ENCODE results near the gene ZSCAN16.

ZSCAN16 gene

GRCh38 chr6:28153546-28153945 lies 29.1 kb downstream of the ZSCAN16 start:
- H3K36me3 ChIP-seq: peaks cover 89% of the 10 kb centered on the region
- no peaks in the 10 kb centered on the region for H3K27me3 ChIP-seq (ENCODE audit: insufficient read depth, low read depth, severe bottlenecking)
- H3K9me3 ChIP-seq (ENCODE audit: severe bottlenecking): peaks cover 2% of the 10 kb centered on the region

GRCh38 chr6:28154357-28154756 lies 29.9 kb downstream of the ZSCAN16 start:
- peaks cover 85% of the 10 kb centered on the region for H3K36me3 ChIP-seq
- no peak overlapping the region for H3K27ac ChIP-seq
- H3K27me3 ChIP-seq (ENCODE audit: insufficient read depth, low read depth, severe bottlenecking): no peaks in the 10 kb centered on the region
- no peak for TF ChIP-seq CTCF (IDR thresholded peaks at IDR 0.05; ENCODE audit: low read depth, low read length)
- no peak overlapping the region for H3K4me3 ChIP-seq (ENCODE audit: low read depth, low read length)
- no peak for DNase-seq
- H3K9me3 ChIP-seq (ENCODE audit: severe bottlenecking): peaks cover 2% of the 10 kb centered on the region

More at GRCh38 chr6:28153546-28153945, 29.1 kb downstream of the ZSCAN16 start:
- no peak overlapping the region for H3K27ac ChIP-seq
- no peak for DNase-seq
- TF ChIP-seq CTCF (IDR thresholded peaks at IDR 0.05; ENCODE audit: low read depth, low read length): no peak
- H3K4me3 ChIP-seq (ENCODE audit: low read depth, low read length): no peak overlapping the region

GRCh38 chr6:28158318-28158717 lies 33.9 kb downstream of the ZSCAN16 start:
- Histone ChIP-seq H3K27ac (no peak overlapping the region), H3K4me3 (ENCODE audit: low read depth, low read length) (no peak overlapping the region), H3K36me3 (peaks cover 45% of the 10 kb centered on the region), H3K27me3 (ENCODE audit: insufficient read depth, low read depth, severe bottlenecking) (no peaks in the 10 kb centered on the region), H3K9me3 (ENCODE audit: severe bottlenecking) (no peaks in the 10 kb centered on the region)
- DNase-seq: no peak
- no peak for TF ChIP-seq CTCF (IDR thresholded peaks at IDR 0.05; ENCODE audit: low read depth, low read length)

GRCh38 chr6:28159029-28159607 lies 34.7 kb downstream of the ZSCAN16 start:
- no peak overlapping the region for H3K27ac ChIP-seq
- TF ChIP-seq CTCF (IDR thresholded peaks at IDR 0.05; ENCODE audit: low read depth, low read length): no peak
- no peak for DNase-seq
- H3K4me3 ChIP-seq (ENCODE audit: low read depth, low read length): no peak overlapping the region
- no peaks in the 10 kb centered on the region for H3K9me3 ChIP-seq (ENCODE audit: severe bottlenecking)
- peaks cover 37% of the 10 kb centered on the region for H3K36me3 ChIP-seq
- H3K27me3 ChIP-seq (ENCODE audit: insufficient read depth, low read depth, severe bottlenecking): no peaks in the 10 kb centered on the region

GRCh38 chr6:28160233-28160632 lies 35.8 kb downstream of the ZSCAN16 start:
- DNase-seq: no peak
- Histone ChIP-seq H3K36me3 (peaks cover 26% of the 10 kb centered on the region), H3K27ac (no peak overlapping the region), H3K4me3 (ENCODE audit: low read depth, low read length) (no peak overlapping the region), H3K27me3 (ENCODE audit: insufficient read depth, low read depth, severe bottlenecking) (no peaks in the 10 kb centered on the region), H3K9me3 (ENCODE audit: severe bottlenecking) (no peaks in the 10 kb centered on the region)
- TF ChIP-seq CTCF (IDR thresholded peaks at IDR 0.05; ENCODE audit: low read depth, low read length): no peak

Data from WERI-Rb-1 (cell line).